Natural killer cell treated with Interleukin-12 subunit alpha and Interleukin-12 subunit beta and Interleukin-15 and Interleukin-18, amount 100 ng/mL, for 72 hours (primary cell): Measurements from ENCODE around the gene MYO5A. TPM values are rescaled to one million over a fixed set of nuclear protein-coding genes. Genes with fewer than 3 reads are reported as not detected.

Experiments
- ATAC-seq, 2 donors: fragments of 150-1000 bp; cut with Tn5 transposase in 1 of 2; sonication (Bioruptor Pico), chemical (Tn5 transposase) in 1 of 2; 2 replicates each; pipeline ENCODE4 v1.10.0; 2021
- DNase-seq: peaks from one replicate; pipeline ENCODE4 v3.0.0; 2022; ENCODE audit warnings: low spot score
- H3K27ac Mint-ChIP-seq, 2 donors: 1 replicate in 1 of 2; 2 replicates in 1 of 2; pipeline ENCODE4 v1.8.0; 2022; ENCODE audit warnings: mixed read lengths in 2 of 2, mild to moderate bottlenecking in 1 of 2, moderate library complexity in 1 of 2
- H3K27me3 Mint-ChIP-seq, 2 donors: 1 replicate in 1 of 2; 2 replicates in 1 of 2; pipeline ENCODE4 v1.8.0; 2022; ENCODE audit warnings: mixed read lengths in 2 of 2
- H3K36me3 Mint-ChIP-seq: one replicate; pipeline ENCODE4 v1.8.0; 2022; ENCODE audit warnings: mixed read lengths
- H3K4me1 Mint-ChIP-seq, 2 donors: 1 replicate in 1 of 2; 2 replicates in 1 of 2; pipeline ENCODE4 v1.8.0; 2022; ENCODE audit warnings: low read depth in 2 of 2, mixed read lengths in 2 of 2, mild to moderate bottlenecking in 1 of 2
- H3K4me3 Mint-ChIP-seq: one replicate; pipeline ENCODE4 v1.8.0; 2022; ENCODE audit warnings: mixed read lengths
- H3K9me3 Mint-ChIP-seq: 2 replicates; pipeline ENCODE4 v1.8.0; 2022; ENCODE audit warnings: mixed read lengths
- total RNA-seq, 2 donors: library from RNA; stranded (reverse); gene quantifications; one replicate each; pipeline ENCODE4 v1.2.3, GENCODE V29; 2022

Gene MYO5A
- total RNA-seq, 2 donors from 2014 or later, result 42.4 to 49.5 TPM

- Mint-ChIP-seq H3K36me3 (no peaks in the 10 kb centered on the region), H3K27ac (no peak overlapping the region)
- no peak for DNase-seq
These were observed 252.4 kb downstream of the MYO5A start for GRCh38 chr15:52276256-52276770.

GRCh38 chr15:52263563-52264282 is 265.0 kb downstream of the MYO5A start:
- no peaks in the 10 kb centered on the region for H3K9me3 Mint-ChIP-seq
- DNase-seq, result no peak
- peak overlapping the region; percentile 11 for H3K4me3 Mint-ChIP-seq
- H3K36me3 Mint-ChIP-seq, result no peaks in the 10 kb centered on the region
- H3K4me1 Mint-ChIP-seq, result peaks cover 24% of the 10 kb centered on the region in 2 donors
- no peak for ATAC-seq
- H3K27me3 Mint-ChIP-seq, result no peaks in the 10 kb centered on the region
- H3K27ac Mint-ChIP-seq, result peak overlapping the region; percentile 87 to 90

More at GRCh38 chr15:52276256-52276770, 252.4 kb downstream of the MYO5A start:
- H3K4me3 Mint-ChIP-seq, result no peak overlapping the region
- no peaks in the 10 kb centered on the region for H3K9me3 Mint-ChIP-seq
- ATAC-seq, result no peak
- no peaks in the 10 kb centered on the region for H3K4me1 Mint-ChIP-seq
- H3K27me3 Mint-ChIP-seq, result peaks cover 0 to 7% of the 10 kb centered on the region in 2 donors

- peaks cover 24% of the 10 kb centered on the region in 2 donors for H3K4me1 Mint-ChIP-seq
- DNase-seq, result no peak
- no peaks in the 10 kb centered on the region for H3K9me3 Mint-ChIP-seq
- no peaks in the 10 kb centered on the region for H3K27me3 Mint-ChIP-seq
- peak overlapping the region; percentile 87 to 90 for H3K27ac Mint-ChIP-seq
- H3K36me3 Mint-ChIP-seq, result no peaks in the 10 kb centered on the region
- no peak for ATAC-seq
- peak overlapping the region; percentile 70 for H3K4me3 Mint-ChIP-seq
These were observed 266.3 kb downstream of the MYO5A start for GRCh38 chr15:52262364-52262763.

- peak; percentile 94 to 99 for ATAC-seq
- Mint-ChIP-seq H3K4me1 (peaks cover 24 to 26% of the 10 kb centered on the region in 2 donors), H3K36me3 (no peaks in the 10 kb centered on the region), H3K4me3 (peak overlapping the region; percentile 70), H3K27ac (peak overlapping the region; percentile 87 to 90), H3K27me3 (no peaks in the 10 kb centered on the region), H3K9me3 (no peaks in the 10 kb centered on the region)
- peak; percentile 69 for DNase-seq
These were observed 267.0 kb downstream of the MYO5A start for GRCh38 chr15:52261498-52262242.

GRCh38 chr15:52261026-52261425 is 267.7 kb downstream of the MYO5A start:
- Mint-ChIP-seq H3K9me3 (no peaks in the 10 kb centered on the region), H3K4me3 (no peak overlapping the region), H3K4me1 (peaks cover 29 to 32% of the 10 kb centered on the region in 2 donors), H3K27me3 (no peaks in the 10 kb centered on the region), H3K27ac (peak overlapping the region; percentile 18 to 76), H3K36me3 (no peaks in the 10 kb centered on the region)
- ATAC-seq (no peak), DNase-seq (no peak)

- H3K4me1 Mint-ChIP-seq, result peaks cover 31 to 36% of the 10 kb centered on the region in 2 donors
These were observed 269.2 kb downstream of the MYO5A start for GRCh38 chr15:52259503-52259902.

GRCh38 chr15:52258461-52258860 is 270.2 kb downstream of the MYO5A start:
- H3K27me3 Mint-ChIP-seq, result no peaks in the 10 kb centered on the region
- no peak overlapping the region for H3K27ac Mint-ChIP-seq
- no peaks in the 10 kb centered on the region for H3K9me3 Mint-ChIP-seq
- no peak overlapping the region for H3K4me3 Mint-ChIP-seq
- no peak for ATAC-seq
- H3K4me1 Mint-ChIP-seq, result peaks cover 27 to 36% of the 10 kb centered on the region in 2 donors
- H3K36me3 Mint-ChIP-seq, result no peaks in the 10 kb centered on the region
- DNase-seq, result no peak

More at GRCh38 chr15:52259503-52259902, 269.2 kb downstream of the MYO5A start:
- H3K27me3 Mint-ChIP-seq, result no peaks in the 10 kb centered on the region
- no peaks in the 10 kb centered on the region for H3K9me3 Mint-ChIP-seq
- ATAC-seq (no peak), DNase-seq (no peak)
- no peaks in the 10 kb centered on the region for H3K36me3 Mint-ChIP-seq
- H3K4me3 Mint-ChIP-seq, result no peak overlapping the region
- H3K27ac Mint-ChIP-seq, result peak overlapping the region in 1 of 2 donors; percentile 76

- ATAC-seq (no peak), DNase-seq (no peak)
- Mint-ChIP-seq H3K4me3 (no peak overlapping the region), H3K9me3 (no peaks in the 10 kb centered on the region), H3K36me3 (no peaks in the 10 kb centered on the region), H3K27me3 (no peaks in the 10 kb centered on the region), H3K4me1 (peaks cover 21 to 28% of the 10 kb centered on the region in 2 donors), H3K27ac (no peak overlapping the region)
These were observed 271.0 kb downstream of the MYO5A start for GRCh38 chr15:52257734-52258062.

Other genes with a start within 250 kb of the MYO5A start
- under 1 TPM; 0.42 to 0.45 TPM for gene MYO5C, start 233.1 kb downstream of the MYO5A start, total RNA-seq
- gene ARPP19, start 40.1 kb upstream of the MYO5A start, total RNA-seq, result 100 to 1,000 TPM in 1 of 2 donors, 10 to 100 TPM in 1; 98.0 to 135 TPM
- 10 to 100 TPM; 34.1 to 42.0 TPM for gene ATOSA, start 150.5 kb upstream of the MYO5A start, total RNA-seq